ENCODE results near the gene PHTF1. TPM values are rescaled to one million over a fixed set of nuclear protein-coding genes. Genes with fewer than 3 reads are reported as not detected.

Gene PHTF1
- total RNA-seq, 1 donor from 2014 or later, result 107 TPM

DNA sequence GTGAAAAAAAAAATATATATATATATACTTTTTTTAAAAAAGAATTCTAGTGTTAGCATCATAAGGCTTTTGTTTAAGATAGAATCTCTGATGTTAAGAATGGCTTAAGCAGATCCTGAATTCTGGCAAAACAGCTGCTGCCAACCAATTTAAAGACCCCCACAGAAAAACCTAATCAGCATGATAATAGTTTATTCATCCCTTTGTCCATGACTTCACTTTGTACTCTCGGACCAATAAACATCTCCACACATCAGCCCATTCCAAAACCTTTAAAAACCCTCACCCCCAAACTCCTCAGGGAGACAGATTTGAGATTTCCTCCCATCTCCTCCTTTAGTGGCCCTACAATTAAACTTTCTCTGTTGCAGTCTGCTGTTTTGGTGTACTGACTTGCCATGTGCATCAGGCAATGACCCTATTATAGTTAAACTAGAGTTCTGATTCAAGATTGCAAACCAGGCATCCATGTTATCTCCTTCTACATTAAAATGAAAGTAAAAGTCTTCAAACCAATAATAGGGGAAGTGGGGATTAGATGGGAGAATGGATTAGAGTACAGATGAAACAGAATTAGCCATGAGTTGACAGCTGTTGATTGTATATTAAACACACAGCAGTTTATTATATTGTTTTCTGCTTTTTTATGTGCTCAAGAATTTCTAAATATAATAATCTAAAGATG lies 9.8 kb upstream of the PHTF1 start:
- peak overlapping the region; percentile 93 for H3K27ac Mint-ChIP-seq (ENCODE audit: unreplicated experiment)
- no peaks in the 10 kb centered on the region for H3K36me3 Mint-ChIP-seq (ENCODE audit: unreplicated experiment)
- peaks cover 66% of the 10 kb centered on the region for H3K4me1 Mint-ChIP-seq (ENCODE audit: low read depth, unreplicated experiment)
- TF ChIP-seq, protein P1, sequence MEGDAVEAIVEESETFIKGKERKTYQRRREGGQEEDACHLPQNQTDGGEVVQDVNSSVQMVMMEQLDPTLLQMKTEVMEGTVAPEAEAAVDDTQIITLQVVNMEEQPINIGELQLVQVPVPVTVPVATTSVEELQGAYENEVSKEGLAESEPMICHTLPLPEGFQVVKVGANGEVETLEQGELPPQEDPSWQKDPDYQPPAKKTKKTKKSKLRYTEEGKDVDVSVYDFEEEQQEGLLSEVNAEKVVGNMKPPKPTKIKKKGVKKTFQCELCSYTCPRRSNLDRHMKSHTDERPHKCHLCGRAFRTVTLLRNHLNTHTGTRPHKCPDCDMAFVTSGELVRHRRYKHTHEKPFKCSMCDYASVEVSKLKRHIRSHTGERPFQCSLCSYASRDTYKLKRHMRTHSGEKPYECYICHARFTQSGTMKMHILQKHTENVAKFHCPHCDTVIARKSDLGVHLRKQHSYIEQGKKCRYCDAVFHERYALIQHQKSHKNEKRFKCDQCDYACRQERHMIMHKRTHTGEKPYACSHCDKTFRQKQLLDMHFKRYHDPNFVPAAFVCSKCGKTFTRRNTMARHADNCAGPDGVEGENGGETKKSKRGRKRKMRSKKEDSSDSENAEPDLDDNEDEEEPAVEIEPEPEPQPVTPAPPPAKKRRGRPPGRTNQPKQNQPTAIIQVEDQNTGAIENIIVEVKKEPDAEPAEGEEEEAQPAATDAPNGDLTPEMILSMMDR (IDR thresholded peaks at IDR 0.05; ENCODE audit: partially characterized antibody, unreplicated experiment), result no peak
- peak overlapping the region; percentile 9 for H3K4me3 Mint-ChIP-seq (ENCODE audit: unreplicated experiment)
- H3K27me3 Mint-ChIP-seq (ENCODE audit: unreplicated experiment), result peaks cover 3% of the 10 kb centered on the region
- no peak for DNase-seq
- peaks cover 5% of the 10 kb centered on the region for H3K9me3 Mint-ChIP-seq (ENCODE audit: unreplicated experiment)

DNA sequence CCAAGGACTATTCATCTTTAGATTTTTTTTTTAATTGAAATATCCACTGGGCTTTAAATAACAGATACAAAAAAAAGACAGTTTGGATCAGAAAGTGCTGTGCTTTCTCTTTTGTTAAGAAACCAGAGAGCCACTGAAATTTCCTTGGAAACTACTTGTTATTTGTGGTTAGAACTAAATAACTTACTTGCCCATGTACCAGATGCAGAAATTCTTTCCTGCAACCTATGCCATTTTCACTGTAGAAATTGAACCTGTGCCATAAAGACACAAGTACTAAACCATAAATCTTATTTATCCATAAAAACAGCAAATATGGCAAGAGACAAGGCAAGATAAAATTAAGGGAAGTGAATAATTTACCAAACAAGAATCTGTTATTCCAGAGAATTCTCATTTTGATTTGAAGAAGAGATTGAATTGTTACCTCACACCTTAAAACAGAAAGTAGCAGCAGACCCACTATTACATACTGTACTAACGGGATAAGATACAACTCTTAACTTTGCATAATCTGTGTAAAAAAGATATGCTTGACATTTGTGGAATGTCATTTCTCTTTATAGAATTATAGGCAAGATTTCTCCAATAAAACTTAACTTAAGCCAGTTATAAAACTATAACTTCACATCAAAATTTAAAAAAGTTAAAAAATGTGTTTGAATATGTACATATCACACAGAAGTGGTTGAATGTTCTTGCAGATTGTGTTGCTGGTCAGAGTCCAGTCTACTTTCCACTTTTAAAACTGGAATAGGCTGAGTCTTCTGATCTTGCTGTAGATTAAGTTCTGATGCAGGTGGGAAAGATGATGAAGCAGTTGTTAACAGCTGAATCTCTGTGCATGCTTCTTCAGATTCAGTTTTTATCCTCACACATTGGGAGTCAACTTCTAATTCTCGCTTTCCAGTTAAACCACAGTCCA lies 6.3 kb upstream of the PHTF1 start:
- Mint-ChIP-seq H3K9me3 (ENCODE audit: unreplicated experiment) (peaks cover 11% of the 10 kb centered on the region), H3K27me3 (ENCODE audit: unreplicated experiment) (peaks cover 8% of the 10 kb centered on the region), H3K36me3 (ENCODE audit: unreplicated experiment) (no peaks in the 10 kb centered on the region), H3K4me3 (ENCODE audit: unreplicated experiment) (peak overlapping the region; percentile 26), H3K27ac (ENCODE audit: unreplicated experiment) (peak overlapping the region; percentile 59), H3K4me1 (ENCODE audit: low read depth, unreplicated experiment) (peaks cover 81% of the 10 kb centered on the region)
- DNase-seq, result no peak
- TF ChIP-seq, protein P1 (IDR thresholded peaks at IDR 0.05; ENCODE audit: partially characterized antibody, unreplicated experiment), result no peak

DNA sequence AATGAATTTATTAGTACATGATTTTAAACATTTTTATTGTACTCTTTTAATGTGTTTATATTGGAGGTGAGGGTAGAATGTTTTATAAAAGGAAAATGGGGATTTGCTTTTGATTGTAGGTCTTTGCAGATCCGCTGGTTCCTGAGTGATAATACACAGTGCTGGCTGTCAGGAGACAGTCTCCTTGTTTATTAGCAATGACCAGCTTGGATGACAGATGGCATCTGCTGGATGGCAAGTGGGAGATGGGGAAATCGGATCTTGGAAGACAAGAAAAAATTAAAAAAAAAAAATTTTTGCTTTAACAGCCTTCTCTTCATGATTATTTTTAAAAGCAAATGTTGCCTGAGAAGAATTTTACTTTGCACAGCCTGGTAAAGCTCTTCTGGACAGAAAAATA lies 4.4 kb upstream of the PHTF1 start:
- Mint-ChIP-seq H3K4me3 (ENCODE audit: unreplicated experiment) (peak overlapping the region; percentile 82), H3K9me3 (ENCODE audit: unreplicated experiment) (peaks cover 18% of the 10 kb centered on the region), H3K4me1 (ENCODE audit: low read depth, unreplicated experiment) (peaks cover 70% of the 10 kb centered on the region), H3K27me3 (ENCODE audit: unreplicated experiment) (peaks cover 15% of the 10 kb centered on the region), H3K27ac (ENCODE audit: unreplicated experiment) (peak overlapping the region; percentile 100), H3K36me3 (ENCODE audit: unreplicated experiment) (no peaks in the 10 kb centered on the region)
- peak; percentile 66 for DNase-seq
- TF ChIP-seq, protein P1 (IDR thresholded peaks at IDR 0.05; ENCODE audit: partially characterized antibody, unreplicated experiment), result no peak

DNA sequence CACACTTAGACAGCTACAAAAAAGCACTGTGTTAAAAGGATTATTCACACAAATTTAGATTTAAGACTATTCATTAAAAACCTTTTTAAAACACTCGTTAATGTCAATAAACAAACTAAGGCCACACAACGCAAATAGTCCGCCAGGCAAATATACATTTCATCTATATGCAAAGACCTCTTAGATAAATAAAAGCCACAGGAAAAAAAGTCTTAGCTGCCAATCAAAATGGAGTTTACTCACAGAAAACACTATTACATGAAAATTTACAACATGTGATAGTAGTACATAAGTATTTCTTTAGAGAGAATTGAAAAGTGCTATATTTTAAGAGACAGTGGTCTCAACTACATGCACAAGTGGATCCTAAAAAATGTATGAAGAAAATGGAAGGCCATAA lies 2.7 kb upstream of the PHTF1 start:
- peaks cover 16% of the 10 kb centered on the region for H3K27me3 Mint-ChIP-seq (ENCODE audit: unreplicated experiment)
- no peaks in the 10 kb centered on the region for H3K36me3 Mint-ChIP-seq (ENCODE audit: unreplicated experiment)
- no peak for DNase-seq
- TF ChIP-seq, protein P1 (IDR thresholded peaks at IDR 0.05; ENCODE audit: partially characterized antibody, unreplicated experiment), result no peak
- peaks cover 24% of the 10 kb centered on the region for H3K9me3 Mint-ChIP-seq (ENCODE audit: unreplicated experiment)
- H3K27ac Mint-ChIP-seq (ENCODE audit: unreplicated experiment), result peak overlapping the region; percentile 87
- peaks cover 58% of the 10 kb centered on the region for H3K4me1 Mint-ChIP-seq (ENCODE audit: low read depth, unreplicated experiment)
- H3K4me3 Mint-ChIP-seq (ENCODE audit: unreplicated experiment), result peak overlapping the region; percentile 62

Measured in glutamatergic neuron (in vitro differentiated cells).